Astrocyte (in vitro differentiated cells and primary cell): ENCODE results near the gene RAVER2. TPM values are rescaled to one million over a fixed set of nuclear protein-coding genes. Genes with fewer than 3 reads are reported as not detected.

Experiments used
- DNase-seq: peaks from one replicate; pipeline ENCODE4 v3.0.0-alpha.2; 2010; ENCODE audit warnings: low read depth
- FAIRE-seq: peaks from 2 replicates; lab custom pipeline; 2011; peaks lifted over from hg19 to GRCh38; lab: Jason Lieb, UNC
- H2AFZ ChIP-seq: 2 replicates; pipeline ENCODE4 v1.6.0; 2012; ENCODE audit warnings: low read depth, low read length, inconsistent platforms
- H3K27ac ChIP-seq: 2 replicates; pipeline ENCODE4 v1.5.1; 2011; ENCODE audit warnings: low read depth, low read length, inconsistent platforms
- H3K27me3 ChIP-seq: 2 replicates; pipeline ENCODE4 v1.6.0; 2011; ENCODE audit warnings: low read length, inconsistent platforms; ENCODE audit not compliant: insufficient read depth
- H3K36me3 ChIP-seq: 2 replicates; pipeline ENCODE4 v1.5.1; 2011; ENCODE audit warnings: low read length, inconsistent platforms; ENCODE audit not compliant: insufficient read depth
- H3K4me1 ChIP-seq: 2 replicates; pipeline ENCODE4 v1.5.1; 2011; ENCODE audit warnings: low read length, inconsistent platforms; ENCODE audit not compliant: insufficient read depth
- H3K4me2 ChIP-seq: 2 replicates; pipeline ENCODE4 v1.6.0; 2012; ENCODE audit warnings: low read length, inconsistent platforms
- H3K4me3 ChIP-seq: 2 replicates; pipeline ENCODE4 v1.5.1; 2011; ENCODE audit warnings: low read depth, mild to moderate bottlenecking, low read length, inconsistent platforms; ENCODE audit not compliant: insufficient read depth
- H3K79me2 ChIP-seq: 2 replicates; pipeline ENCODE4 v1.6.0; 2012; ENCODE audit warnings: mild to moderate bottlenecking, low read length, inconsistent platforms; ENCODE audit not compliant: insufficient read depth
- H3K9ac ChIP-seq: 2 replicates; pipeline ENCODE4 v1.6.0; 2012; ENCODE audit warnings: mild to moderate bottlenecking, low read length, inconsistent platforms
- H3K9me3 ChIP-seq: 2 replicates; pipeline ENCODE4 v1.5.1; 2012; ENCODE audit warnings: low read depth, mild to moderate bottlenecking, low read length, inconsistent platforms; ENCODE audit not compliant: insufficient read depth
- H4K20me1 ChIP-seq: 2 replicates; pipeline ENCODE4 v1.6.0; 2012; ENCODE audit warnings: low read length, inconsistent platforms; ENCODE audit not compliant: insufficient read depth
- H3K27ac Mint-ChIP-seq: one replicate; pipeline ENCODE4 v1.8.0; 2021; ENCODE audit warnings: mild to moderate bottlenecking, mixed read lengths; ENCODE audit not compliant: unreplicated experiment
- H3K27me3 Mint-ChIP-seq: one replicate; pipeline ENCODE4 v1.8.0; 2021; ENCODE audit warnings: low read depth, mixed read lengths; ENCODE audit not compliant: unreplicated experiment
- H3K36me3 Mint-ChIP-seq: one replicate; pipeline ENCODE4 v1.8.0; 2021; ENCODE audit warnings: low read depth, mixed read lengths; ENCODE audit not compliant: unreplicated experiment
- H3K4me1 Mint-ChIP-seq: one replicate; pipeline ENCODE4 v1.8.0; 2021; ENCODE audit warnings: low read depth, mixed read lengths; ENCODE audit not compliant: unreplicated experiment
- H3K4me3 Mint-ChIP-seq: one replicate; pipeline ENCODE4 v1.8.0; 2021; ENCODE audit warnings: mild to moderate bottlenecking, moderate library complexity, mixed read lengths; ENCODE audit not compliant: unreplicated experiment
- H3K9me3 Mint-ChIP-seq: one replicate; pipeline ENCODE4 v1.8.0; 2021; ENCODE audit warnings: mild to moderate bottlenecking, mixed read lengths; ENCODE audit not compliant: unreplicated experiment
- EZH2 ChIP-seq: IDR thresholded peaks from 2 replicates; pipeline ENCODE4 v1.6.1; 2012; ENCODE audit warnings: mild to moderate bottlenecking, low read length, inconsistent platforms; ENCODE audit not compliant: insufficient read depth
- total RNA-seq: library from RNA; stranded (reverse); gene quantifications from 2 replicates; pipeline ENCODE4 v1.2.1, GENCODE V29; 2021
- TF ChIP-seq, protein P1 (sequence below): IDR thresholded peaks from 2 replicates; pipeline ENCODE4 v1.5.1; 2011; ENCODE audit warnings: low read depth, mild to moderate bottlenecking, inconsistent platforms, low read length, moderate library complexity; ENCODE audit not compliant: insufficient read depth

RAVER2 gene
- total RNA-seq, 1 donor from 2014 or later, result 7.1 TPM

DNA sequence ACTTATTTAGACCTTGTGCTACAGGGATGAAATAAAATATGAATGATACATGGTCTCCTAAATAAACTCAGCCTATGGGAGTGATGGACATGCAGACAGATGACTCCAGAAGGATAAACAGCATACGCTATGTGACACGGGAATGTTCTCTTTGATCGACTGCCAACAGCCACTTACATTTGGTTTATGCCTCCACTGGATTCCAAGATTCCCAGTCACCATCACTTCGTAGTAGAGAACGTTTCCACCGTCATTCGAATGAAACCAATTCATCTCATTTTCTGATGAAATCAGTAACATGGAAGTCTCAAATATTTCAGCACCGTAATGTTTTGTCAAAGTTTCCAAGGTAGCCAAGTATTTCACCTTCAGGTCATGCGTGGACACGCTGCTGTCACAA, 121.8 kb downstream of the RAVER2 start:
- FAIRE-seq (no peak), DNase-seq (no peak)
- H3K36me3 ChIP-seq, result peaks cover 20% of the 10 kb centered on the region

DNA sequence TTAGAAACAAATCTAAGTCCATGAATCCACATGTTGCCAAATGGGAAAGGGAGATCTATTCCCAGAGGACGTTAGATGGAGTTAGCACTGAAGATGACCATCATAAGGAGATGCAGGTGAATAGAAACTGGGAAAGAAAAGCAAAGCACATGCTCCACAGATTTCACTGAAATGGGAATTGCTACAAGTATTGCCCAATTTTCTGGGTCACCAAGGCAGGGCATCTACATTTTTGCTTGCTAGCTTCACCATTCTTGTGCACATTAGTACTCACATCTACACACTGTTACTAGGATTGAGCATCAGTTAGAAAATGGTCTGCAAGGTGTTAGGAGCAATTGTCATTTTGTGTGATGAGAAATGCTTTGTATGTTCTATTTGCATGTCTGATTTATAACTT, 122.4 kb downstream of the RAVER2 start:
- no peaks in the 10 kb centered on the region for H3K27me3 Mint-ChIP-seq
- H3K9me3 Mint-ChIP-seq, result peaks cover 2% of the 10 kb centered on the region
- Histone ChIP-seq H3K36me3 (peaks cover 21% of the 10 kb centered on the region), H4K20me1 (peaks cover 8% of the 10 kb centered on the region), H3K79me2 (no peaks in the 10 kb centered on the region), H3K27me3 (no peaks in the 10 kb centered on the region), H3K4me2 (no peak overlapping the region), H3K9me3 (no peaks in the 10 kb centered on the region), H3K4me3 (no peak overlapping the region), H3K27ac (no peak overlapping the region), H3K9ac (no peak overlapping the region), H3K4me1 (no peaks in the 10 kb centered on the region), H2AFZ (no peak overlapping the region)
- no peak for FAIRE-seq
- no peaks in the 10 kb centered on the region for H3K4me1 Mint-ChIP-seq
- TF ChIP-seq, protein P1, sequence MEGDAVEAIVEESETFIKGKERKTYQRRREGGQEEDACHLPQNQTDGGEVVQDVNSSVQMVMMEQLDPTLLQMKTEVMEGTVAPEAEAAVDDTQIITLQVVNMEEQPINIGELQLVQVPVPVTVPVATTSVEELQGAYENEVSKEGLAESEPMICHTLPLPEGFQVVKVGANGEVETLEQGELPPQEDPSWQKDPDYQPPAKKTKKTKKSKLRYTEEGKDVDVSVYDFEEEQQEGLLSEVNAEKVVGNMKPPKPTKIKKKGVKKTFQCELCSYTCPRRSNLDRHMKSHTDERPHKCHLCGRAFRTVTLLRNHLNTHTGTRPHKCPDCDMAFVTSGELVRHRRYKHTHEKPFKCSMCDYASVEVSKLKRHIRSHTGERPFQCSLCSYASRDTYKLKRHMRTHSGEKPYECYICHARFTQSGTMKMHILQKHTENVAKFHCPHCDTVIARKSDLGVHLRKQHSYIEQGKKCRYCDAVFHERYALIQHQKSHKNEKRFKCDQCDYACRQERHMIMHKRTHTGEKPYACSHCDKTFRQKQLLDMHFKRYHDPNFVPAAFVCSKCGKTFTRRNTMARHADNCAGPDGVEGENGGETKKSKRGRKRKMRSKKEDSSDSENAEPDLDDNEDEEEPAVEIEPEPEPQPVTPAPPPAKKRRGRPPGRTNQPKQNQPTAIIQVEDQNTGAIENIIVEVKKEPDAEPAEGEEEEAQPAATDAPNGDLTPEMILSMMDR, result no peak
- no peak for TF ChIP-seq EZH2
- no peak overlapping the region for H3K27ac Mint-ChIP-seq
- peaks cover 31% of the 10 kb centered on the region for H3K36me3 Mint-ChIP-seq
- H3K4me3 Mint-ChIP-seq, result no peak overlapping the region
- DNase-seq, result no peak

More for the DNA sequence above, 121.8 kb downstream of the RAVER2 start:
- Mint-ChIP-seq H3K9me3 (no peaks in the 10 kb centered on the region), H3K27me3 (no peaks in the 10 kb centered on the region), H3K27ac (no peak overlapping the region), H3K4me3 (no peak overlapping the region), H3K36me3 (peaks cover 32% of the 10 kb centered on the region), H3K4me1 (no peaks in the 10 kb centered on the region)
- H4K20me1 ChIP-seq, result peaks cover 13% of the 10 kb centered on the region
- H3K27ac ChIP-seq, result no peak overlapping the region
- H3K9ac ChIP-seq, result no peak overlapping the region
- H3K27me3 ChIP-seq, result no peaks in the 10 kb centered on the region
- H3K4me3 ChIP-seq, result no peak overlapping the region
- TF ChIP-seq, protein P1, result no peak
- no peak for TF ChIP-seq EZH2
- H3K9me3 ChIP-seq, result no peaks in the 10 kb centered on the region
- no peaks in the 10 kb centered on the region for H3K79me2 ChIP-seq
- no peak overlapping the region for H2AFZ ChIP-seq
- H3K4me2 ChIP-seq, result no peak overlapping the region
- no peaks in the 10 kb centered on the region for H3K4me1 ChIP-seq

DNA sequence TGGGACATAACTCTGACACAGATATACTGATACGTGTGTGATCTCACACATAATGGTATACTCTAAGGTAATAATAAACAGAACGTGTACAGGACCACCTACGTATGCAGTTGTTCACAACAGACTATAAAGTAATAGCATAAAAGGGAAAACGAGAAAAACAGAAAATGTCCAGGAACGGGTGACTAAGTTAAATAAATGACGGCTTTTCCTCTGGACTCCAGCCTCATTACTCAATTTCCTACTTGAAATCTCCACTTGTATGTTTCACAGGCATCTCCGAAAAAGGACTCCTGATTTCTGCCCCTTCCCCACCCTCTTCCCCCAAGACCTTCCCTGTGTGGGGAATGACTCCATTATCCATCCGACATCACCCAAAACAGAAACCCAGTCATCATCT, 126.4 kb downstream of the RAVER2 start:
- H2AFZ ChIP-seq, result no peak overlapping the region
- no peak overlapping the region for H3K27ac ChIP-seq
- FAIRE-seq (no peak), DNase-seq (no peak)
- no peak overlapping the region for H3K9ac ChIP-seq
- no peaks in the 10 kb centered on the region for H3K9me3 ChIP-seq
- H3K4me3 ChIP-seq, result no peak overlapping the region
- no peaks in the 10 kb centered on the region for H3K27me3 Mint-ChIP-seq
- H3K79me2 ChIP-seq, result no peaks in the 10 kb centered on the region
- H3K27me3 ChIP-seq, result no peaks in the 10 kb centered on the region
- no peak for TF ChIP-seq EZH2
- TF ChIP-seq, protein P1, result no peak
- no peak overlapping the region for H3K4me3 Mint-ChIP-seq
- peaks cover 2% of the 10 kb centered on the region for H3K9me3 Mint-ChIP-seq
- H3K4me2 ChIP-seq, result no peak overlapping the region
- H3K36me3 ChIP-seq, result peaks cover 17% of the 10 kb centered on the region
- no peaks in the 10 kb centered on the region for H3K4me1 ChIP-seq
- H3K36me3 Mint-ChIP-seq, result peaks cover 26% of the 10 kb centered on the region
- H3K4me1 Mint-ChIP-seq, result no peaks in the 10 kb centered on the region
- no peak overlapping the region for H3K27ac Mint-ChIP-seq
- no peaks in the 10 kb centered on the region for H4K20me1 ChIP-seq
